T-helper 1 cell treated with Interleukin-12 subunit alpha and Interleukin-12 subunit beta and Interleukin-4 antibody, amounts not matched to agents 30 ng/mL and 1 ng/mL, for 36 hours (primary cell): ENCODE data around the gene POU5F1. TPM values are rescaled to one million over a fixed set of nuclear protein-coding genes. Genes with fewer than 3 reads are reported as not detected.
"Not testable (repeated sequence)": the region's sequence is repeated elsewhere in the genome, so short reads cannot be mapped to it uniquely, and the experiment has no call there.

Source experiments
- intact Hi-C: fragments of 100-400 bp; cut with micrococcal nuclease; formaldehyde crosslinking; loops from one replicate; pipeline ENCODE4 v1.15.1; 2024
- total RNA-seq: library from RNA; stranded (reverse); gene quantifications from 2 replicates; pipeline ENCODE4 v1.2.3, GENCODE V29; 2022

POU5F1 gene
- not detected in 2 replicates for total RNA-seq

- intact Hi-C loops: no loop called here
Measured at GRCh38 chr6:31170600-31170881, at the start of gene POU5F1. Gene POU5F1 (minus strand): TSS chr6:31170682. CDS start chr6:31170620, 62 bp downstream.

GRCh38 chr6:31216208-31216898, 45.9 kb upstream of the POU5F1 start:
- intact Hi-C loops: no loop called here

- intact Hi-C loops: not testable (repeated sequence)
Measured at GRCh38 chr6:31215216-31215615, 44.7 kb upstream of the POU5F1 start.

GRCh38 chr6:31214516-31214915, 44.0 kb upstream of the POU5F1 start:
- intact Hi-C loops: no loop called here

- intact Hi-C loops: no loop called here
Measured at GRCh38 chr6:31210741-31211532, 40.5 kb upstream of the POU5F1 start.

GRCh38 chr6:31210123-31210522, 39.6 kb upstream of the POU5F1 start:
- intact Hi-C loops: no loop called here

- intact Hi-C loops: no loop called here
Measured at GRCh38 chr6:31209137-31209536, 38.7 kb upstream of the POU5F1 start.

GRCh38 chr6:31208506-31208905, 38.0 kb upstream of the POU5F1 start:
- intact Hi-C loops: no loop called here

- intact Hi-C loops: loop anchor here (1.0 kb wide), 1 partner anchor 8 kb away; no protein-coding TSS in a partner anchor
Measured at GRCh38 chr6:31205638-31206037, 35.2 kb upstream of the POU5F1 start.

- intact Hi-C loops: loop anchor here (1.0 to 5.0 kb wide), 8 partner anchors 68 to 878 kb away; partner anchors contain the start of genes ABCF1, BAG6, HLA-B and HLA-C
Measured at GRCh38 chr6:31204751-31205145, 34.3 kb upstream of the POU5F1 start.

- intact Hi-C loops: loop anchor here (1.0 to 5.0 kb wide), 6 partner anchors 45 to 631 kb away; partner anchors contain the start of genes ABCF1, BAG6, MRPS18B and PPP1R10
Measured at GRCh38 chr6:31203345-31203979, 33.0 kb upstream of the POU5F1 start.

- intact Hi-C loops: loop anchor here (1.0 to 5.0 kb wide), 6 partner anchors 44 to 630 kb away; partner anchors contain the start of genes ABCF1, BAG6, MRPS18B and PPP1R10
Measured at GRCh38 chr6:31202259-31203166, 32.0 kb upstream of the POU5F1 start.

GRCh38 chr6:31199105-31199452, 28.6 kb upstream of the POU5F1 start:
- intact Hi-C loops: loop anchor here (5.0 kb wide), 2 partner anchors 642 to 933 kb away; partner anchors contain the start of genes FKBPL, GNL1 and PRR3

- intact Hi-C loops: loop anchor here (1.0 to 5.0 kb wide), 15 partner anchors 9 to 998 kb away; partner anchors contain the start of genes FKBPL, GNL1, HLA-B and HLA-C
Measured at GRCh38 chr6:31197559-31198305, 27.2 kb upstream of the POU5F1 start.

GRCh38 chr6:31196251-31197022, 26.0 kb upstream of the POU5F1 start:
- intact Hi-C loops: loop anchor here (1.0 to 5.0 kb wide), 15 partner anchors 10 to 999 kb away; partner anchors contain the start of genes FKBPL, GNL1, HLA-B and HLA-C

- intact Hi-C loops: loop anchor here (5.0 kb wide), 2 partner anchors 638 to 937 kb away; partner anchors contain the start of genes FKBPL, GNL1 and PRR3
Measured at GRCh38 chr6:31195308-31195979, 25.0 kb upstream of the POU5F1 start.

GRCh38 chr6:31194061-31194834, 23.8 kb upstream of the POU5F1 start:
- intact Hi-C loops: no loop called here

- intact Hi-C loops: loop anchor here (2.0 kb wide), 1 partner anchor 64 kb away; no protein-coding TSS in a partner anchor
Measured at GRCh38 chr6:31193206-31193605, 22.7 kb upstream of the POU5F1 start.
